ENCODE results near the gene NR2E3. TPM values are rescaled to one million over a fixed set of nuclear protein-coding genes. Genes with fewer than 3 reads are reported as not detected.

NR2E3 gene
- total RNA-seq, 2 donors from 2014 or later, result not detected

DNA sequence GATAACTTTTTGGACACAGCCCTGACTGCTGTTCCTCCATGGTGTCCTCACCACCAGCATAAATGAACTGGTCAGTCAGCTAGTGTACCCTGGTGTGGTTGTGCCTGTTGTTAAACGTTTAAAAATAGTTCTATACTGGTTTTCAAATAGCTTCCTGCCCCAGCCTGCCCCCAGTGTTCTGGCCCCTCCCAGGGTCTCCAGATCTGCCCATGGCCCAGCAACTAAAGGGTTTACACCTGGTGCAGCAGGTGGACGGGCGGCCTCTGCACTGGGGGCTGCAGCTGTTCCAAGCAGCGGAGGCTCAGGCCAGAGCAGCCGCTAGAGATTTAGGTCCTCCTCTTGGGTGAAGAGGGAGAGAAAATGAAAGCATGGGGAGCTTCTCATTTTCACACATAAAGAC is 6.1 kb upstream of the NR2E3 start:
- no peak for ATAC-seq (replicated peaks)

DNA sequence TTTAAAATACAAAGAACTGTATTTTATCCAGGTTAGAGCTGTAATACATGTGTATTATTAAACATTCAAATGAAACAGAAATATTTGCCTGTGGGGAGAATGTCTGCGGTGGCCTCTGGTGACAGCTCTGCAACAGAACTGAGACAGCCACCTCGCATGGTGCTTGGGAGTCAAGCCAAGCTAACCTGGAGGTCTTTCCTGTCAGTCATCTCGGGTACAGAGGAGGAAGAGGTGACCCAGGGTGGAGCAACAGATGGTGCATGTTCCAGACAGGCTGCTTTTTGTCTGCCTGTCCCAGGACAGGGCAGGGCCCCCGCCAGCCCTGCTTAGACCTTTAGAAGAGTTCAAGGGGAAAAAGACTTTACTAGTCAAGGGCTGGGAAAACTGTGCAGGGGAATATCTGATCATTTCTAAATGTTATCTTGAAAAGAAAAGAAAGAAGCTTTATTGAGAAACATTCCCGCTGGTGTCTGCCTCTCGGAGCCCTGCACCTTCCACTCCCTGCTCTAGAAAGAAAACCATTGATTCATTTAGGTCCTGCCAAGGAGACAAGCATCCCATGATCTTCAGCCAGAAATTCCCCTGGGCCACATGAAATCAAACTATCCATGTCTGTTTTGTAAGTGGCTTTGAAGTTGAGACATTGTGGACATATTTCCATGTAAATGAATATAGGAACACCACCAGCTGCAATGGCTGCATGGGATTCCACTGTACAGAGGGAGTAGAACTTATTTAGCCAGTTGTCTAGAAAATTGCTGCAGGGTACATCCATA is 5.5 kb upstream of the NR2E3 start:
- Mint-ChIP-seq H3K4me1 (no peaks in the 10 kb centered on the region), H3K27me3 (peaks cover 24% of the 10 kb centered on the region), H3K36me3 (ENCODE audit: low read depth) (no peaks in the 10 kb centered on the region), H3K9me3 (no peaks in the 10 kb centered on the region), H3K4me3 (no peak overlapping the region), H3K27ac (no peak overlapping the region)
- no peak for ATAC-seq (replicated peaks)

More for the DNA sequence above, 6.1 kb upstream of the NR2E3 start:
- H3K27ac Mint-ChIP-seq, result no peak overlapping the region
- H3K9me3 Mint-ChIP-seq, result no peaks in the 10 kb centered on the region
- H3K4me3 Mint-ChIP-seq, result no peak overlapping the region
- H3K36me3 Mint-ChIP-seq (ENCODE audit: low read depth), result no peaks in the 10 kb centered on the region
- peaks cover 25% of the 10 kb centered on the region for H3K27me3 Mint-ChIP-seq
- no peaks in the 10 kb centered on the region for H3K4me1 Mint-ChIP-seq

DNA sequence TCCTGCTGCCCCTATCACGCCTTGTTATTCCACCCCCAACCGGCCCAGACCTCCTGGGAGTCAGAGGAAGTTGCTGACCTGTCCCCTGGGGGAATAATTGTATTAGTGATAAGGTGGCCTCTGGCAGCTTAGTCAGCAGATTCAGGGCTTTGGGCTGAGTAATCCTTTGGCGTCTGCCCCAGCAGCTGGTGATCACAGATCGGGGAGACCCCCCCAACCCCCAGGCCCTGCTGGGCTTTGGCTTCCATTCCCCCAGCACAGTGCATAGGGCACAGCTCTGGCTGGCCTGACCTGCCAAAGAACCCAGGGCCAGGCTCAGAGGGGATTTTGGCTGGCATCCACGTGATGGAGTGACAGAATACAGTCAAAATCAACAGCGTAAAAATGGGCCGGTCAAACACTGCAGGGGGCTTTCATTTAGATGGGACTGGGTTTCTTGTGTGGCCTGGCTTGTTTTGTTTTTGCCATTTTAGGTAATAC is 3.9 kb upstream of the NR2E3 start:
- no peak overlapping the region for H3K4me3 Mint-ChIP-seq
- no peaks in the 10 kb centered on the region for H3K9me3 Mint-ChIP-seq
- H3K27ac Mint-ChIP-seq, result no peak overlapping the region
- H3K27me3 Mint-ChIP-seq, result peaks cover 13% of the 10 kb centered on the region
- no peaks in the 10 kb centered on the region for H3K4me1 Mint-ChIP-seq
- H3K36me3 Mint-ChIP-seq (ENCODE audit: low read depth), result no peaks in the 10 kb centered on the region
- no peak for ATAC-seq (replicated peaks)

DNA sequence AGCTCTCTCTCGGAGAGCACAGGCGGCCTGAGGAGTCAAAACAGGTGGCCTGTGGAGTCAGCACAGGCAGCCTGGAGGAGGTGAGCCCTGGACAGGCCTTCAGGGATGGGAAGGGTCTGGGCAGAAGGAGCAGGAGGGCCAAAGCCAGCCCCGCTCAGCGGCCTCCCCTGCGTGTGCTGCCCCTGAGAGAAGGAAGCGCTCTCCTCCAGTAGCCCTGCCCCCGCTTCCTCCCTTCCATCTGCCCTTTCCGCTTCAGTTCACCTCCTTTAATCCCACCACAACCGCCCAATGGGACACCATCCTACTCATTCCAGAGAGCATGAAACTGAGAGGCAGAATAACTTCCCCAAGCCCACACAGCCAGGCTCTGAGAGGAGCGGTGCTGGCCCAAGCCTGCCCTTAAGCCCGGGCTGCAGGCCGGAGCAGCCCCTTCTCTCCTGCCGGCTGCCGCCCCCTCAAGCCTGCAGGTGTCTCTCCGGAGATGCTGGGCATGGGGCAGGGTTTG is 3.2 kb upstream of the NR2E3 start:
- Mint-ChIP-seq H3K4me1 (no peaks in the 10 kb centered on the region), H3K9me3 (no peaks in the 10 kb centered on the region), H3K27me3 (peaks cover 13% of the 10 kb centered on the region), H3K36me3 (ENCODE audit: low read depth) (no peaks in the 10 kb centered on the region), H3K4me3 (no peak overlapping the region), H3K27ac (peak overlapping the region; percentile 30)
- ATAC-seq (replicated peaks), result no peak

DNA sequence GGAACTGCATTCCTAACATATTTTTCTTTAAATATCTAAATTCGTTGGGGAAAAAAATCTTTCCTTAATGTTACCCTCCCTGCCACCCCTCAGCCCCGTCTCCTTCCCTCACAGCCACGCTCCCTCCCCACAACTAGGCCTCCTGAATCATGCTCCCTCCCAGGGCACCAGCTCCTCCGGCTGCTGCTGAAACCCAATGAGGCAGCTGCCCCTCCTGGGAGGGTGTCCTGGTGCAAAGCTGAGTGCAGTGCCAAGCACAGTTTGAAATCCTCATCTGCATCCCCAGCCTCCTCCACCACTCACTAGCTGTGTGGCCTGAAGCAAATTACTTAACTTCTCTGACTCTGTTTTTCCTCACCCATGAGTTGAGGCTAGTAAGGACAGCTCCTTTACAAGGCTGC is 2.7 kb upstream of the NR2E3 start:
- H3K27ac Mint-ChIP-seq, result peak overlapping the region; percentile 30
- peaks cover 9% of the 10 kb centered on the region for H3K27me3 Mint-ChIP-seq
- ATAC-seq (replicated peaks), result no peak
- H3K36me3 Mint-ChIP-seq (ENCODE audit: low read depth), result no peaks in the 10 kb centered on the region
- H3K4me1 Mint-ChIP-seq, result no peaks in the 10 kb centered on the region
- H3K4me3 Mint-ChIP-seq, result no peak overlapping the region
- H3K9me3 Mint-ChIP-seq, result no peaks in the 10 kb centered on the region

DNA sequence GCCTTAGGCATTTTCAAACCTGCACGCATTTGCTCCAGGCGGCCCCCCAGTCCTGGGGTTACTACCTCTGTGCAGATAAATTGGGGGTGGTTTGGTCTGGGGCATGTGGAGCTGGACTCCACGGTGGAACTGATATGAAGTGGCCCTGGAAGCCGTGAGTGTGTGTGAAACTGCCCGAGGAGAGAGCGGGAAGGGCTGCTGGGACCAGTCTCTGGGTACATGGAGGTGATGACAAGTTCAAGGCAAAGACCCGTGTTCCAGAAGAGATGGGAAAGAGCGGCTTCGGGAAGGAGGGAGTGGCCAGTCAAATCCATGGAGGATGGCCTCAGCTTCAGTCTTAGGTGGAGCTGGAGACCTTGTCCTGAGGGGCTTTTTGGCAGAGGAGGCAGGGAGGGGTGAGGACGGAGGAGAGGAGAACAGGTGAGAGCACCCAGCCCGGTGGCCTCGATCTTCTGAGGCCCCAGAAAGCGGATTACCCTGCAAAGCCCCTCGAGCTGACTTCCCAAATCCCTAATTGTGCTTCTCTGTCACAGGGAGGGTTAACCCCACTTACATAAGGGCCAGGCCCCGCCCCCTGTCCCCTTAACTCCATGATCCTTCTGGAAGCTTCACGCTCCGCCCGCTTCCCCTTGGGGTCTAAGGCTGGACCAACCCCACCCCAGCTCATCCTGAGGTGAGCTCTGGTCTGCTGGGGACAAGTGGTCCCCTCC is 1.9 kb upstream of the NR2E3 start:
- H3K4me3 Mint-ChIP-seq, result no peak overlapping the region
- H3K27ac Mint-ChIP-seq, result no peak overlapping the region
- no peak for ATAC-seq (replicated peaks)
- peaks cover 5% of the 10 kb centered on the region for H3K27me3 Mint-ChIP-seq
- no peaks in the 10 kb centered on the region for H3K9me3 Mint-ChIP-seq
- H3K36me3 Mint-ChIP-seq (ENCODE audit: low read depth), result no peaks in the 10 kb centered on the region
- H3K4me1 Mint-ChIP-seq, result no peaks in the 10 kb centered on the region

DNA sequence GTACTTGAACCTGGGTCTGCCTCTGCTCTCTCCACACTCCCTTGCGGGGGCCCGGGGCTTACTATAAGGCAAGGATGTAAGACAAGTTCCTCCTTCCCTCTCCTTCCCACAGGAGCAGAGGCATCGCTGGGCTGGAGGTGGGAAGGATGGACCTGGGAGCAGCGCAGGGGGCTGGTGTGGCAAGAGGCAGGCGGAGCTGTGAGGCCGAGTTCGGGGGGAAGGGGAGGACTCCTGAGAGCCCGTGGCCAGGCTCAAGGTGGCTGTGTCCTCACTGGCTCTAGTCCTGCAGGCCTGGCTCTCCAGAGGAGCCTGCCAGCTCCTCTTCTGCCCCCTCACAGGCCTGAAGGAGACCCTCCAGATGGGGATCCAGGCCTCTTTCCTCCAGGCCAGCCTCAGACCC is 1.0 kb upstream of the NR2E3 start:
- Mint-ChIP-seq H3K36me3 (ENCODE audit: low read depth) (no peaks in the 10 kb centered on the region), H3K4me1 (no peaks in the 10 kb centered on the region), H3K27ac (no peak overlapping the region), H3K27me3 (peaks cover 5% of the 10 kb centered on the region), H3K9me3 (no peaks in the 10 kb centered on the region), H3K4me3 (no peak overlapping the region)
- no peak for ATAC-seq (replicated peaks)

DNA sequence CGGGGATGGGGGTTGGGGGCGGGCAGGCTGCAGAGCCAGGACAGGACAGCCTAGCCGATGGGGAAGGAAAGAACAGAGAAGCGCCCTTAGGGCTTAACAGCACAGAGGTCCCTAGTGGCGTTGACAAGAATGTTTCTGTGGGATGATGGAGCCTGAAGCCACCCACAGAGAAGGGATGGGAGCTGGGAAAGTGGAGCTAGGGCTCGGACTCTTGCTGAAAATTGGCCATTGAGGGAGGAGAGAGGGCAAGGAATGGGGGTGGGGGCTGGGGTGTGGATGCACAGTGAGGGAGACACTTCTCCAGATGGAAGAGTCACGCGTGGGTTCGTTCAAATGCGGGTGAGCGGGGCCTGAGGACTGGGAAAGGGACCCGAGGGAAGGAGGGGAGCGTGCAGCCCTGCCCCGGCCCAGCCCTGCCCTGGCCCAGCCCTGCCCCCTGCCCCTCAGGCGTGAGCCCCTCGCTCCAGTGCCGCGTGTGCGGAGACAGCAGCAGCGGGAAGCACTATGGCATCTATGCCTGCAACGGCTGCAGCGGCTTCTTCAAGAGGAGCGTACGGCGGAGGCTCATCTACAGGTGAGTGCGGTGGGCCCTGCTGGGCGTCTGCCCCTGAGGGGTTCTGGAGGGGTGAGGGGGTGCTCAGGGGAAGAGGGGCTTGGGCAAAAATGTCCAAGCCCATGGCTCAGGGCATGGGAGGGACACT is 832 bp downstream of the NR2E3 start:
- Mint-ChIP-seq H3K9me3 (no peaks in the 10 kb centered on the region), H3K36me3 (ENCODE audit: low read depth) (no peaks in the 10 kb centered on the region), H3K27me3 (peaks cover 5% of the 10 kb centered on the region), H3K4me3 (no peak overlapping the region), H3K4me1 (no peaks in the 10 kb centered on the region), H3K27ac (no peak overlapping the region)
- ATAC-seq (replicated peaks), result no peak

DNA sequence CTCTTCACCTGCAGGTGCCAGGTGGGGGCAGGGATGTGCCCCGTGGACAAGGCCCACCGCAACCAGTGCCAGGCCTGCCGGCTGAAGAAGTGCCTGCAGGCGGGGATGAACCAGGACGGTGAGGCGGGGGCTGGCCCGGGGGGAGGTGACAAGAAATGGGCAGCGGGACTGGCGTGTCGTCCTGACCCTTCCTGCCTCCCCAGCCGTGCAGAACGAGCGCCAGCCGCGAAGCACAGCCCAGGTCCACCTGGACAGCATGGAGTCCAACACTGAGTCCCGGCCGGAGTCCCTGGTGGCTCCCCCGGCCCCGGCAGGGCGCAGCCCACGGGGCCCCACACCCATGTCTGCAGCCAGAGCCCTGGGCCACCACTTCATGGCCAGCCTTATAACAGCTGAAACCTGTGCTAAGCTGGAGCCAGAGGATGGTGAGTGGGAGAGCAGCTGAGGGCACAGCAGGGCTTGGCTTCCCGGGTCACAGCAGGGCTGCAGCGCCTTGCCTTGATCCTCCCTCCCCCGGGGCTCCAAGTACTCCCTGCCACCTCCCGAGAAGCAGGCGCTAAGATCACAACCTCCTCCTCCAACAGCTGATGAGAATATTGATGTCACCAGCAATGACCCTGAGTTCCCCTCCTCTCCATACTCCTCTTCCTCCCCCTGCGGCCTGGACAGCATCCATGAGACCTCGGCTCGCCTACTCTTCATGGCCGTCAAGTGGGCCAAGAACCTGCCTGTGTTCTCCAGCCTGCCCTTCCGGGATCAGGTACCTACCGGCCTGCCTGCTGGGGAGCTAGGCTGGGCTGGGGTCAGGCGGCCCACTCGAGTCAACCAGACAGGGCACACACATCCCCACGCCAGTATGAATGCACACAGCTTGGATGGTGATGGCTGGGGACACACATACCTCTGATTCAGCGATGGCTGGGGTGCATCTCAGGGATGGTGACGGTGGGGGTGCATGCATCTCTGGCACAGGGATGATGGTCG is 1.7 kb downstream of the NR2E3 start:
- Mint-ChIP-seq H3K36me3 (ENCODE audit: low read depth) (no peaks in the 10 kb centered on the region), H3K4me3 (no peak overlapping the region), H3K27me3 (peaks cover 5% of the 10 kb centered on the region), H3K9me3 (no peaks in the 10 kb centered on the region), H3K4me1 (no peaks in the 10 kb centered on the region), H3K27ac (no peak overlapping the region)
- no peak for ATAC-seq (replicated peaks)

DNA sequence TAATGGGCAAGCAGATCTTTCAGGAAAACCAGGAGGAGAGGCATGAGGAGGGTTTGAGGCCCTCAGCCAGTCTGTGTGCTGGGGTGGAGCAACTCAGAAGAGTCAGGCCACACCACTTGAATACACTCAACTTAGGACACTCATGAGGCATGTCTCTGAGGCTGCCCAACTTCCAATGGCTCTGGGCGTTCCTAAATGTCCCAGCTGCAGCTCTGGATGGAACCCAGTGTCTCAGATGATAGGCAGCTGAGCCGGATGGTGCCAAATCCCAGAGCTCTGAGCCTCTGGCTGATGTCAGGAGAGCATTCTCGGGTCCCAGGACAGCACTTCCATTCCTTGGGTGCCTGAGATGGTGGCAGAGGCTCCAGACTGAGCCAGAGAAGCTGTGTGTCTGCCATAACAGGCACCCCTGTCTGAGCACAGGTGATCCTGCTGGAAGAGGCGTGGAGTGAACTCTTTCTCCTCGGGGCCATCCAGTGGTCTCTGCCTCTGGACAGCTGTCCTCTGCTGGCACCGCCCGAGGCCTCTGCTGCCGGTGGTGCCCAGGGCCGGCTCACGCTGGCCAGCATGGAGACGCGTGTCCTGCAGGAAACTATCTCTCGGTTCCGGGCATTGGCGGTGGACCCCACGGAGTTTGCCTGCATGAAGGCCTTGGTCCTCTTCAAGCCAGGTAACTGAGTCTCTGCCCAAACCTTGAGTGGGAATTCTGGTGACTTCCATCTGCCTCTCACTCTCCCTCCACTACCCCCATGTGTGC is 2.8 kb downstream of the NR2E3 start:
- Mint-ChIP-seq H3K4me1 (no peaks in the 10 kb centered on the region), H3K27ac (no peak overlapping the region), H3K4me3 (no peak overlapping the region), H3K36me3 (ENCODE audit: low read depth) (no peaks in the 10 kb centered on the region), H3K9me3 (no peaks in the 10 kb centered on the region), H3K27me3 (peaks cover 4% of the 10 kb centered on the region)
- ATAC-seq (replicated peaks), result no peak

DNA sequence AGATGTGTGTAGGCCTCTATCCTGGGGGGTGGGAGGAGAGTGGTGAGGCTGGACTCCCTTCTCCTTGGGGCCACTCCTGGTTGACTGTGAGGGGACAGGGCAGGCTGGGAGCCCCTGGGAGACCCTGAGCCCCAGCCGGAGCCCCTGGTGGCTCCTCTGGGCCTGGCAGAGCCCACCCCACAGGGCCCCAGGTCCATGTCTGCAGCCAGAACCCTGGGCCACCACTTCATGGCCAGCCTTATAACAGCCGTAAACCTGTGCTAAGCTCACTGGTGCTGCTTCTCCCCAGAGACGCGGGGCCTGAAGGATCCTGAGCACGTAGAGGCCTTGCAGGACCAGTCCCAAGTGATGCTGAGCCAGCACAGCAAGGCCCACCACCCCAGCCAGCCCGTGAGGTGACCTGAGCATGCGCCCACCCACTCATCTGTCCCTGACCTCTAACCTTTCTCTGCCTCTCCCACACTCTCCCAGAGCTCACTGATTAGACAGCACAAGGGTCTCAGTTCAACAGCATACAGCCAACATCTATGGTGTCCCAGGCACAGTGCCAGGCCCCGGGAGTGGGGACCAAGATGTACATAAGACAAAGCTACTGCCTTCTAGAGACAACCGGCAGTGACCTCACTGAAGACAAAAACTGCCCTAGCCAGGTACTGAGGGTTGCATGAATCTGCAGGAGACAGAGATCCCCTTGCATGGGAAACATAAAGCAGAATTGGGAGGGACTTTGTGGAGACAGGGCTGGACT is 3.5 kb downstream of the NR2E3 start:
- no peak overlapping the region for H3K4me3 Mint-ChIP-seq
- H3K36me3 Mint-ChIP-seq (ENCODE audit: low read depth), result no peaks in the 10 kb centered on the region
- no peaks in the 10 kb centered on the region for H3K27me3 Mint-ChIP-seq
- no peak for ATAC-seq (replicated peaks)
- H3K9me3 Mint-ChIP-seq, result no peaks in the 10 kb centered on the region
- no peaks in the 10 kb centered on the region for H3K4me1 Mint-ChIP-seq
- no peak overlapping the region for H3K27ac Mint-ChIP-seq

DNA sequence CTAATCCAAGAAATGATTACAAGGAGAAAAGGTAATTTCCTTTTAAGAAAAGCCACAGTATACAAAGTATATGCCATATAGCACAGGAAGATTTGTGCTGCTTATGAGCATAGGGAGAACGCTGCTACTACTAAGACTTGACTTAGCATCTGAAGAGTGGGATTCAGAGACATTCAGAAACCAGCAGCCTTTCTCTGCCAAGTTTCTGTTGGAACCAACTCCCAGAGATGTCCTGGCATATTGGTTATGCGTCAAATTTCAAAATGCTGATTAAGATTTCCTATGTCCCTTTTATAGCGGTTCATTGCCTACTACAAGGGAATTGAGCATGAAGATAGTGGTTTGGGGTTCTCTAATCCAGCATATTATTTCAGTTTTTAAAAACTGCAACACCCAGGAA is 4.9 kb downstream of the NR2E3 start:
- Mint-ChIP-seq H3K4me3 (no peak overlapping the region), H3K27me3 (no peaks in the 10 kb centered on the region), H3K4me1 (no peaks in the 10 kb centered on the region), H3K9me3 (peaks cover 2% of the 10 kb centered on the region), H3K36me3 (ENCODE audit: low read depth) (no peaks in the 10 kb centered on the region), H3K27ac (no peak overlapping the region)
- no peak for ATAC-seq (replicated peaks)

DNA sequence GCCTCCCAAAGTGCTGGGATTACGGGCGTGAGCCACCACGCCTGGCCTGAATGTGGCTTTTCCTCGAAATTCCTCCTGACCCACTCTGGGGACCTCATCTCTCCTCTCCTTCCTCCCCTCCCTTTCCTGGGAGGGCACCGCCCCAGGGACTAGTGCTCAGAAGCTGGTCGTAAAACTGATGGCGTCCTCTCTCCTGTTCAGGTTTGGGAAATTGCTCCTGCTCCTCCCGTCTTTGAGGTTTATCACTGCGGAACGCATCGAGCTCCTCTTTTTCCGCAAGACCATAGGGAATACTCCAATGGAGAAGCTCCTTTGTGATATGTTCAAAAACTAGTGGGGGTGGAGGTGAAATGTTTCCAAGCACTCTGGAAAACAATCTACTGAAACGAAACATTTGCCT is 7.0 kb downstream of the NR2E3 start:
- Mint-ChIP-seq H3K36me3 (ENCODE audit: low read depth) (no peaks in the 10 kb centered on the region), H3K27me3 (no peaks in the 10 kb centered on the region), H3K9me3 (peaks cover 10% of the 10 kb centered on the region), H3K4me1 (no peaks in the 10 kb centered on the region), H3K27ac (no peak overlapping the region), H3K4me3 (no peak overlapping the region)
- ATAC-seq (replicated peaks), result no peak
